Gastrocnemius medialis (tissue), 4 donors: Measurements from ENCODE around the gene UTP14A. TPM values are rescaled to one million over a fixed set of nuclear protein-coding genes. Genes with fewer than 3 reads are reported as not detected.
A peak's percentile ranks its signal among the peaks of the same experiment; 100 is the strongest.

ENCODE experiments used
- ATAC-seq, 2 donors: fragments of 150-250 bp; one replicate each; pipeline ENCODE4 v1.9.1; 2016
- DNase-seq, 2 donors: peaks; one replicate each; pipeline ENCODE4 v3.0.0-alpha.2; 2019
- H3K27ac ChIP-seq, 4 donors: fragments of 200-600 bp; sonication (generic); 1 replicate in 1 of 4; 2 replicates in 3 of 4; pipeline ENCODE4 v1.5.1; 2016 to 2018; ENCODE audit warnings: mild to moderate bottlenecking in 2 of 4, moderate library complexity in 1 of 4
- H3K27me3 ChIP-seq, 3 donors: fragments of 200-600 bp; sonication (generic) in 2 of 3; 1 replicate in 1 of 3; 2 replicates in 2 of 3; pipeline versions ENCODE4 v1.5.1 to v1.6.0; 2016 to 2019; ENCODE audit warnings: mild to moderate bottlenecking in 1 of 3, moderate library complexity in 1 of 3
- H3K36me3 ChIP-seq, 2 donors: fragments of 200-600 bp; sonication (generic) in 1 of 2; one replicate each; pipeline ENCODE4 v1.5.1; 2017 to 2018
- H3K4me1 ChIP-seq, 2 donors: fragments of 200-600 bp; sonication (generic) in 1 of 2; one replicate each; pipeline ENCODE4 v1.5.1; 2016 to 2017; ENCODE audit warnings: mild to moderate bottlenecking in 2 of 2
- H3K4me3 ChIP-seq, 4 donors: fragments of 200-600 bp; sonication (generic) in 3 of 4; 1 replicate in 1 of 4; 2 replicates in 3 of 4; pipeline ENCODE4 v1.5.1; 2016 to 2019; ENCODE audit warnings: mild to moderate bottlenecking in 2 of 4
- H3K9me3 ChIP-seq, 3 donors: fragments of 200-600 bp; sonication (generic) in 2 of 3; 1 replicate in 1 of 3; 2 replicates in 2 of 3; pipeline ENCODE4 v1.5.1; 2016 to 2019
- POLR2A ChIP-seq, 2 donors: fragments of 450-650 bp; IDR thresholded peaks; one replicate each; pipeline ENCODE4 v1.6.1; 2017; ENCODE audit warnings: antibody characterized with exemption in 2 of 2, mild to moderate bottlenecking in 2 of 2, moderate library complexity in 2 of 2
- in situ Hi-C, 4 donors: fragments of 200-750 bp; cut with MboI; loops; one replicate each; pipeline versions ENCODE4 v1.15.0 to v1.8.0; 2017; ENCODE audit warnings: low sequenced_read_pairs in 4 of 4
- intact Hi-C: fragments of 100-400 bp; cut with DNase I; formaldehyde crosslinking; loops from one replicate; pipeline ENCODE4 v1.15.1; 2023; ENCODE audit warnings: low total_unique reads
- total RNA-seq, 4 donors: library from RNA; depleted of rRNA; stranded (reverse); fragments of >200 nt; gene quantifications; one replicate each; pipeline versions ENCODE4 v1.1.0 to v1.2.3, GENCODE V29; 2016
- TF ChIP-seq, protein P1 (sequence below), 5 experiments: fragments of 450-650 bp in 3 of 5; fragments of 200-600 bp in 2 of 5; sonication (generic) in 2 of 5; IDR thresholded peaks in 4 of 5; conservative IDR thresholded peaks in 1 of 5; 1 replicate in 4 of 5; 2 replicates in 1 of 5; pipeline ENCODE4 v1.5.1; 2016 to 2019; ENCODE audit warnings: antibody characterized with exemption in 5 of 5, mild to moderate bottlenecking in 3 of 5, moderate library complexity in 3 of 5

UTP14A gene
- total RNA-seq, 4 donors from 2014 or later = 10.0 to 13.9 (median 10.9) TPM

GRCh38 chrX:129958083-129958465 lies 52.1 kb downstream of the UTP14A start:
- intact Hi-C loops (no loop called here), in situ Hi-C loops (no loop called here)
- Histone ChIP-seq H3K27ac (no peak overlapping the region), H3K36me3 (no peaks in the 10 kb centered on the region), H3K27me3 (peaks cover 0 to 3% (median 0%) of the 10 kb centered on the region in 3 donors), H3K9me3 (no peaks in the 10 kb centered on the region), H3K4me3 (no peak overlapping the region), H3K4me1 (no peaks in the 10 kb centered on the region)
- ATAC-seq = no peak
- DNase-seq = no peak
- no peak for TF ChIP-seq POLR2A (IDR thresholded peaks at IDR 0.05)
- TF ChIP-seq, protein P1, sequence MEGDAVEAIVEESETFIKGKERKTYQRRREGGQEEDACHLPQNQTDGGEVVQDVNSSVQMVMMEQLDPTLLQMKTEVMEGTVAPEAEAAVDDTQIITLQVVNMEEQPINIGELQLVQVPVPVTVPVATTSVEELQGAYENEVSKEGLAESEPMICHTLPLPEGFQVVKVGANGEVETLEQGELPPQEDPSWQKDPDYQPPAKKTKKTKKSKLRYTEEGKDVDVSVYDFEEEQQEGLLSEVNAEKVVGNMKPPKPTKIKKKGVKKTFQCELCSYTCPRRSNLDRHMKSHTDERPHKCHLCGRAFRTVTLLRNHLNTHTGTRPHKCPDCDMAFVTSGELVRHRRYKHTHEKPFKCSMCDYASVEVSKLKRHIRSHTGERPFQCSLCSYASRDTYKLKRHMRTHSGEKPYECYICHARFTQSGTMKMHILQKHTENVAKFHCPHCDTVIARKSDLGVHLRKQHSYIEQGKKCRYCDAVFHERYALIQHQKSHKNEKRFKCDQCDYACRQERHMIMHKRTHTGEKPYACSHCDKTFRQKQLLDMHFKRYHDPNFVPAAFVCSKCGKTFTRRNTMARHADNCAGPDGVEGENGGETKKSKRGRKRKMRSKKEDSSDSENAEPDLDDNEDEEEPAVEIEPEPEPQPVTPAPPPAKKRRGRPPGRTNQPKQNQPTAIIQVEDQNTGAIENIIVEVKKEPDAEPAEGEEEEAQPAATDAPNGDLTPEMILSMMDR (IDR thresholded peaks at IDR 0.05 in 4 of 5, conservative IDR thresholded peaks at IDR 0.05 in 1 of 5) = no peak

GRCh38 chrX:129958814-129959492 lies 53.0 kb downstream of the UTP14A start:
- H3K27ac ChIP-seq = no peak overlapping the region
- ATAC-seq (no peak), DNase-seq (no peak)
- TF ChIP-seq, protein P1 (IDR thresholded peaks at IDR 0.05 in 4 of 5, conservative IDR thresholded peaks at IDR 0.05 in 1 of 5) = no peak
- no peak for TF ChIP-seq POLR2A (IDR thresholded peaks at IDR 0.05)
- in situ Hi-C loops (no loop called here), intact Hi-C loops (no loop called here)
- H3K36me3 ChIP-seq = no peaks in the 10 kb centered on the region
- H3K4me1 ChIP-seq = no peaks in the 10 kb centered on the region
- H3K4me3 ChIP-seq = no peak overlapping the region
- H3K9me3 ChIP-seq = no peaks in the 10 kb centered on the region
- H3K27me3 ChIP-seq = peaks cover 0 to 3% (median 0%) of the 10 kb centered on the region in 3 donors

DNA sequence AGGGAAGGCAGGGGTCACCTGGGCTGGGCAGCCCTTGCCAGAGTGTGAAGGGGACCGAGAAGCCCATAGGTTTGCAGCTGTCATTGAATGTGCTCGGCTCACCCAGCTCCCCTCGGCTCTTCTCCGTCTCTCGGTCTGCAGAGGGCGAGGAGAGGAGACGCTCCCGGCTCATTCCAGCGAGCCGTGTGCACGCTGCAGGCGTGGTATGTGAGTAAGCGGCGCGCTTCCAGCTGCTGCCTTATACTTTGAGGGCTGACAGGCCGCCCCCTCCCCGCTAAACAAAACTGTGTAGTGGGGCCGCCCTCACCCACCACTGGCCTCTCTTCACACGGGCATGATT lies 53.5 kb downstream of the UTP14A start:
- Histone ChIP-seq H3K4me3 (no peak overlapping the region), H3K4me1 (no peaks in the 10 kb centered on the region), H3K27me3 (peaks cover 0 to 3% (median 0%) of the 10 kb centered on the region in 3 donors), H3K9me3 (no peaks in the 10 kb centered on the region), H3K27ac (no peak overlapping the region), H3K36me3 (no peaks in the 10 kb centered on the region)
- no peak for ATAC-seq
- intact Hi-C loops = no loop called here
- no peak for TF ChIP-seq POLR2A (IDR thresholded peaks at IDR 0.05)
- TF ChIP-seq, protein P1 (IDR thresholded peaks at IDR 0.05 in 4 of 5, conservative IDR thresholded peaks at IDR 0.05 in 1 of 5) = no peak
- in situ Hi-C loops = no loop called here
- DNase-seq = no peak

GRCh38 chrX:129961180-129962083 lies 55.5 kb downstream of the UTP14A start:
- intact Hi-C loops (no loop called here), in situ Hi-C loops (no loop called here)
- H3K4me1 ChIP-seq = no peaks in the 10 kb centered on the region
- no peaks in the 10 kb centered on the region for H3K36me3 ChIP-seq
- H3K4me3 ChIP-seq = peak overlapping the region in 2 of 4 donors; percentile 7 to 8
- no peak overlapping the region for H3K27ac ChIP-seq
- no peak for TF ChIP-seq POLR2A (IDR thresholded peaks at IDR 0.05)
- TF ChIP-seq, protein P1 (IDR thresholded peaks at IDR 0.05 in 4 of 5, conservative IDR thresholded peaks at IDR 0.05 in 1 of 5) = no peak
- peaks cover 0 to 3% (median 0%) of the 10 kb centered on the region in 3 donors for H3K27me3 ChIP-seq
- DNase-seq (no peak), ATAC-seq (no peak)
- H3K9me3 ChIP-seq = no peaks in the 10 kb centered on the region
